ENCODE measurements around the gene HOXD12. TPM values are rescaled to one million over a fixed set of nuclear protein-coding genes. Genes with fewer than 3 reads are reported as not detected.

HOXD12 gene
- total RNA-seq, 1 experiment from 2014 or later = 0.27 TPM

DNA sequence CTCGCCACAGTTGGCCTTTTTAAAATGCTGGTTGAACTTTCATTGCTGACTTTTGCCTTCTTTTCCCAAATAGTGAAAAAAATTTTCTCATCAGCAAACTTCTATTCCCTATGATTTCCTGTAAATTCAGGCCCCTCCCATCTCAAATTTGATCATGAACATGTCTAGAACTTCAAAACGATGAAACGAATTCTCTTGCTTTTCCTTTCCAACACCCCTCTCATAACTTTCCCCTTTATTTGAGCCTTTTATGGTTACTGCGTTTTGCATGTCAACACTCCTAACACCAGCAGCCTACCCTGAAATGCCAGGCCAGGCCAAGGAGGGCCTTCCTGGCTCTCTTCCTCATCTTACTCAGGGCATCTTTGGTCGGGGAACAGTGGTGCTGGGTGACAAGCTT lies 8.7 kb upstream of the HOXD12 start:
- Histone ChIP-seq H3K4me2 (ENCODE audit: low read length) (no peak overlapping the region), H3K27ac (ENCODE audit: low read depth, low read length) (no peak overlapping the region), H3K79me2 (ENCODE audit: insufficient read depth, low read length) (no peaks in the 10 kb centered on the region), H3K36me3 (ENCODE audit: control insufficient read depth in 1 of 2, insufficient read depth in 2 of 2, low read length in 2 of 2) (no peaks in the 10 kb centered on the region), H3K9me3 (ENCODE audit: control insufficient read depth in 1 of 2, insufficient read depth in 1 of 2, low read depth in 1 of 2, low read length in 2 of 2) (no peaks in the 10 kb centered on the region), H3K9me2 (ENCODE audit: insufficient read depth) (no peaks in the 10 kb centered on the region), H3K4me3 (replicated peaks in 1 of 2; ENCODE audit: low read depth in 1 of 2, low read length in 2 of 2) (no peak overlapping the region), H3K4me1 (ENCODE audit: control insufficient read depth in 1 of 2, insufficient read depth in 2 of 2, low read length in 2 of 2) (no peaks in the 10 kb centered on the region), H4K20me1 (ENCODE audit: insufficient read depth) (no peaks in the 10 kb centered on the region), H3K27me3 (ENCODE audit: insufficient read depth, low read length) (no peaks in the 10 kb centered on the region), H2AFZ (ENCODE audit: low read depth, low read length, poor library complexity, severe bottlenecking) (no peak overlapping the region), H3K9ac (ENCODE audit: low read length) (no peak overlapping the region)
- DNase-seq (ENCODE audit: low read depth, low spot score) = no peak
- no peak for TF ChIP-seq EZH2 (IDR thresholded peaks at IDR 0.05)
- TF ChIP-seq EGR1 (IDR thresholded peaks at IDR 0.05; ENCODE audit: low read depth) = no peak
- TF ChIP-seq, protein P1, sequence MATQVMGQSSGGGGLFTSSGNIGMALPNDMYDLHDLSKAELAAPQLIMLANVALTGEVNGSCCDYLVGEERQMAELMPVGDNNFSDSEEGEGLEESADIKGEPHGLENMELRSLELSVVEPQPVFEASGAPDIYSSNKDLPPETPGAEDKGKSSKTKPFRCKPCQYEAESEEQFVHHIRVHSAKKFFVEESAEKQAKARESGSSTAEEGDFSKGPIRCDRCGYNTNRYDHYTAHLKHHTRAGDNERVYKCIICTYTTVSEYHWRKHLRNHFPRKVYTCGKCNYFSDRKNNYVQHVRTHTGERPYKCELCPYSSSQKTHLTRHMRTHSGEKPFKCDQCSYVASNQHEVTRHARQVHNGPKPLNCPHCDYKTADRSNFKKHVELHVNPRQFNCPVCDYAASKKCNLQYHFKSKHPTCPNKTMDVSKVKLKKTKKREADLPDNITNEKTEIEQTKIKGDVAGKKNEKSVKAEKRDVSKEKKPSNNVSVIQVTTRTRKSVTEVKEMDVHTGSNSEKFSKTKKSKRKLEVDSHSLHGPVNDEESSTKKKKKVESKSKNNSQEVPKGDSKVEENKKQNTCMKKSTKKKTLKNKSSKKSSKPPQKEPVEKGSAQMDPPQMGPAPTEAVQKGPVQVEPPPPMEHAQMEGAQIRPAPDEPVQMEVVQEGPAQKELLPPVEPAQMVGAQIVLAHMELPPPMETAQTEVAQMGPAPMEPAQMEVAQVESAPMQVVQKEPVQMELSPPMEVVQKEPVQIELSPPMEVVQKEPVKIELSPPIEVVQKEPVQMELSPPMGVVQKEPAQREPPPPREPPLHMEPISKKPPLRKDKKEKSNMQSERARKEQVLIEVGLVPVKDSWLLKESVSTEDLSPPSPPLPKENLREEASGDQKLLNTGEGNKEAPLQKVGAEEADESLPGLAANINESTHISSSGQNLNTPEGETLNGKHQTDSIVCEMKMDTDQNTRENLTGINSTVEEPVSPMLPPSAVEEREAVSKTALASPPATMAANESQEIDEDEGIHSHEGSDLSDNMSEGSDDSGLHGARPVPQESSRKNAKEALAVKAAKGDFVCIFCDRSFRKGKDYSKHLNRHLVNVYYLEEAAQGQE (IDR thresholded peaks at IDR 0.05; ENCODE audit: low read depth) = no peak
- TF ChIP-seq, protein P2, sequence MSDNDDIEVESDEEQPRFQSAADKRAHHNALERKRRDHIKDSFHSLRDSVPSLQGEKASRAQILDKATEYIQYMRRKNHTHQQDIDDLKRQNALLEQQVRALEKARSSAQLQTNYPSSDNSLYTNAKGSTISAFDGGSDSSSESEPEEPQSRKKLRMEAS (IDR thresholded peaks at IDR 0.05) = no peak
- ATAC-seq = no peak
- CTCF ChIA-PET = no interaction called here
- no TSS peak for BruUV-seq (replicated peaks)
- intact Hi-C loops (cut with micrococcal nuclease) = no loop called here
- POLR2A ChIA-PET = no interaction called here
- RAD21 ChIA-PET (ENCODE audit: low non-redundant PET in 1 of 2, low total read pairs in 2 of 2, uncharacterized antibody in 2 of 2, unreplicated experiment in 2 of 2) = no interaction called here

Data from HCT116 (cell line).